Heart right ventricle (tissue), 16 donors: ENCODE results near the gene PDE4A. TPM values are rescaled to one million over a fixed set of nuclear protein-coding genes. Genes with fewer than 3 reads are reported as not detected.

Experiments used
- ATAC-seq, 8 donors: fragments of 200-7000 bp; cut with Tn5 transposase; one replicate each; pipeline ENCODE4 v1.9.1; 2020; ENCODE audit warnings: mild to moderate bottlenecking in 8 of 8, moderate library complexity in 8 of 8, moderate number of reproducible peaks in 1 of 8
- DNase-seq, 2 donors: peaks; one replicate each; pipeline ENCODE4 v3.0.0-alpha.2; 2020
- H3K27ac ChIP-seq, 10 donors: fragments of 200-600 bp; sonication (generic) in 2 of 10; one replicate each; pipeline versions ENCODE4 v1.5.0 to v1.8.0; 2020 to 2022; ENCODE audit warnings: mild to moderate bottlenecking in 3 of 10
- H3K27me3 ChIP-seq, 7 donors: fragments of 200-600 bp; one replicate each; pipeline ENCODE4 v1.8.0; 2021 to 2022; ENCODE audit warnings: mild to moderate bottlenecking in 2 of 7
- H3K36me3 ChIP-seq, 9 donors: fragments of 200-600 bp; sonication (generic) in 1 of 9; one replicate each; pipeline versions ENCODE4 v1.5.0 to v1.8.0; 2020 to 2022; ENCODE audit warnings: mild to moderate bottlenecking in 2 of 9
- H3K4me1 ChIP-seq, 9 donors: fragments of 200-600 bp; sonication (generic) in 1 of 9; one replicate each; pipeline versions ENCODE4 v1.5.0 to v1.8.0; 2020 to 2022; ENCODE audit warnings: mild to moderate bottlenecking in 4 of 9
- H3K4me3 ChIP-seq, 10 donors: fragments of 200-600 bp; sonication (generic) in 2 of 10; one replicate each; pipeline versions ENCODE4 v1.5.0 to v1.8.0; 2020 to 2022; ENCODE audit warnings: mild to moderate bottlenecking in 7 of 10, moderate library complexity in 2 of 10
- H3K9me3 ChIP-seq, 11 donors: fragments of 200-600 bp in 10 of 11; sonication (generic) in 2 of 11; one replicate each; pipeline versions ENCODE4 v1.5.0 to v1.8.0; 2013 to 2022; ENCODE audit warnings: mild to moderate bottlenecking in 2 of 11, control low read depth in 1 of 11, moderate library complexity in 1 of 11
- CTCF ChIP-seq, 9 donors: fragments of 200-600 bp; sonication (generic) in 2 of 9; IDR thresholded peaks; one replicate each; pipeline versions ENCODE4 v1.5.0 to v1.8.0; 2021 to 2022; ENCODE audit warnings: antibody characterized with exemption in 9 of 9, mild to moderate bottlenecking in 5 of 9, moderate library complexity in 1 of 9
- WGBS, 2 donors: extraction: QIAGEN DNeasy Blood & Tissue Kit; methylation state at CpG; one replicate each; pipeline ENCODE4 v1.1.7; 2013; ENCODE audit warnings: inconsistent platforms in 1 of 2; 5-methylcytosine and 5-hydroxymethylcytosine counted together
- intact Hi-C, 10 donors: fragments of 100-400 bp; cut with DNase I; formaldehyde crosslinking; loops; one replicate each; pipeline versions ENCODE4 v1.11.1 to v1.14.2; 2022
- polyA plus RNA-seq, 2 donors: library from polyadenylated mRNA; stranded (reverse); fragments of 200-250 nt; gene quantifications; one replicate each; pipeline ENCODE4 v1.2.3, GENCODE V29; 2013
- total RNA-seq, 10 donors: library from RNA; stranded (reverse); fragmentation: NEBNext Ultra II Directional in 3 of 10; extraction: Animal tissue kit (Norgen Biotek cat#: 25700) in 3 of 10; gene quantifications; one replicate each; pipeline versions ENCODE4 v1.2.1 to v1.2.4, GENCODE V29; 2021 to 2023
- donor health status: Arrhythmogenic right ventricular cardiomyopathy.
- donor health status: ischemic (EF 13 %, LVEDD 7.1; RV severe dilation, severe dysfunction).
- donor health status: healthy with polysubstance abuse.
- donor health status: DM: no; HTN: yes; CAD: no.
- donor health status: DM: no; HTN: no; CAD: no.
- donor health status: ischemic (EF 25% LVEDD 6.9; RV normal size, moderate dysfunction).
- donor health status: ischemic (EF 25% LVEDD 5.7; RV mildly dilated, moderate dysfunction).
- donor health status: healthy.
- donor health status: DM: yes; HTN: yes; CAD: no.
- donor health status: Ischemic cardiomyopathy.
- donor health status: ischemic (EF 35%, LVEDD 5.7; RV mildly dilated, moderate dysfunction).
- donor health status: nonischemic (EF 11% LVEDD 7.7; RV severe dilation, severe dysfunction).
- donor health status: DM: yes; HTN: yes; CAD: no.
- donor health status: PGD.
- donor health status: ischemic (EF 29% LVEDD 5.4; RV normal size, mild dysfunction).
- donor health status: nonischemic (EF 23%, LVEDD 6.1; RV moderate dilation, normal function).

Gene PDE4A
- total and polyA plus RNA-seq, 12 donors = 3.5 to 50.7 (median 17.0) TPM

- peak; percentile 81 to 86 for DNase-seq
- peak; percentile 62 to 83 (median 74) for ATAC-seq
- peak overlapping the region; percentile 92 to 100 (median 99) for H3K27ac ChIP-seq
- H3K4me3 ChIP-seq = peak overlapping the region; percentile 57 to 99 (median 95)
- 0 to 1% methylated on average over 35 of the region's 35 CpGs for WGBS, 2 donors
- peaks cover 5 to 60% (median 39%) of the 10 kb centered on the region in 9 donors for H3K4me1 ChIP-seq
- no peaks in the 10 kb centered on the region for H3K27me3 ChIP-seq
- no peak for TF ChIP-seq CTCF (IDR thresholded peaks at IDR 0.05)
- intact Hi-C loops = loop anchor here in 7 of 10 donors (2.0 to 10.0 kb wide), 4 partner anchors 23 to 65 kb away; partner anchors contain the start of genes CDKN2D (in 5 of the 7), KRI1 (in 5 of the 7) and ATG4D (in 1 of the 7)
- H3K9me3 ChIP-seq = no peaks in the 10 kb centered on the region
- peaks cover 0 to 33% (median 10%) of the 10 kb centered on the region in 9 donors for H3K36me3 ChIP-seq
Measured at GRCh38 chr19:10501971-10502523, 81.7 kb downstream of the PDE4A start.

- intact Hi-C loops = loop anchor here in 6 of 10 donors (5.0 to 10.0 kb wide), 3 partner anchors 40 to 65 kb away; partner anchors contain the start of genes CDKN2D (in 5 of the 6), KRI1 (in 5 of the 6) and ATG4D (in 1 of the 6)
- ATAC-seq = peak; percentile 93 to 98 (median 96)
- DNase-seq = peak; percentile 94 to 95
- Histone ChIP-seq H3K4me3 (peak overlapping the region; percentile 57 to 99 (median 95)), H3K27ac (peak overlapping the region; percentile 92 to 100 (median 99)), H3K27me3 (no peaks in the 10 kb centered on the region), H3K9me3 (no peaks in the 10 kb centered on the region), H3K36me3 (peaks cover 0 to 28% (median 8%) of the 10 kb centered on the region in 9 donors), H3K4me1 (peaks cover 5 to 56% (median 35%) of the 10 kb centered on the region in 9 donors)
- 0 to 1% methylated on average over 56 to 65 of the region's 65 CpGs for WGBS, 2 donors
- TF ChIP-seq CTCF (IDR thresholded peaks at IDR 0.05) = peak in 2 of 9 donors; percentile 7 to 26
Measured at GRCh38 chr19:10502524-10503001, 82.2 kb downstream of the PDE4A start.

- ATAC-seq = peak in 6 of 8 donors; percentile 2 to 35 (median 12)
- H3K4me3 ChIP-seq = peak within 1 kb of the TSS; percentile 57 to 99 (median 95)
- H3K27me3 ChIP-seq = no peaks in the 10 kb centered on the region
- 5 to 6% methylated on average over 70 to 73 of the region's 73 CpGs for WGBS, 2 donors
- H3K4me1 ChIP-seq = peaks cover 5 to 51% (median 33%) of the 10 kb centered on the region in 9 donors
- peak within 1 kb of the TSS; percentile 92 to 100 (median 99) for H3K27ac ChIP-seq
- H3K9me3 ChIP-seq = no peaks in the 10 kb centered on the region
- DNase-seq = peak; percentile 33 to 45
- TF ChIP-seq CTCF (IDR thresholded peaks at IDR 0.05) = no peak
- peaks cover 0 to 23% (median 8%) of the 10 kb centered on the region in 9 donors for H3K36me3 ChIP-seq
- intact Hi-C loops = loop anchor here in 6 of 10 donors (5.0 to 10.0 kb wide), 3 partner anchors 39 to 64 kb away; partner anchors contain the start of genes CDKN2D (in 5 of the 6), KRI1 (in 5 of the 6) and ATG4D (in 1 of the 6)
Measured at GRCh38 chr19:10503002-10503789, 82.9 kb downstream of the PDE4A start, which contains the start of gene KEAP1. Gene KEAP1 (minus strand): TSS chr19:10503356. CDS start chr19:10500033, 3,323 bp downstream.
